ENCODE results near the gene SDK2.
"Not testable (repeated sequence)": the region's sequence is repeated elsewhere in the genome, so short reads cannot be mapped to it uniquely, and the experiment has no call there.

Gene SDK2

GRCh38 chr17:73335591-73336407, 308.4 kb downstream of the SDK2 start:
- no peak for FAIRE-seq

- FAIRE-seq, result no peak
These were observed 309.3 kb downstream of the SDK2 start for GRCh38 chr17:73334771-73335513.

DNA sequence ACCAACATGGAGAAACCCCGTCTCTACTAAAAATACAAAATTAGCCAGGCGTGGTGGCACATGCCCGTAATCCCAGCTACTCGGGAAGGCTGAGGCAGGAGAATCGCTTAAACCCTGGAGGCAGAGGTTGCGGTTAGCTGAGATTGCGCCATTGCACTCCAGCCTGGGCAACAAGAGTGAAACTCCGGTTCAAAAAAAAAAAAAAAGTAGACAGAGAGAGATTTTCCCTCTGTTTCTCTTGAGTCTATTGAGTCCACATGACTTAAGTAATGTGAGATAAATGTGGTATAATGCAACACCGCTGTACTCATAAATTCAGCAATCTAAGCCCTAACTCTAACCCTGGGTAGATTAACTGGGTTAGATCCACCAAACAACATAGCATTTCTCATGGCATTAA, 310.8 kb downstream of the SDK2 start:
- FAIRE-seq, result not testable (repeated sequence)

DNA sequence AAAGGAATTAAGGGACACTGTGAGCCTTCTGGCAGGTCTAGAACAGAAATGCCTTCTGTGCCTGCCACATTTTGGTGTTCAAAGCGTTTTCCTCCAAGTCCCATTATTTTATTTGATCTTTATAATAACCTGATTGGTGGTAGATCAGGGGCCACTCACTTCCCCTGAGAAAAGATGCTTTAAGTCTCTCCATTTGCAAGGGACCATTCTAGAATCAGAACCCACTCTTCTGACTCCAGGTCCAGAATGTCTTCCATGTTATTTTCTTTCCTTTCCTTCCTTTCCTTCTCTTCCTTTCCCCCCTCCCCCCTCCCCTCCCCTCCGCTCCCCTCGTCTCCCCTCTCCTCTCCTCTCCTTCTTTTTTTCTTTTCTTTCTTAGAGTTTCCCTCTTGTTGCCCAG, 313.2 kb downstream of the SDK2 start:
- no peak for FAIRE-seq

GRCh38 chr17:73327676-73328075, 316.6 kb downstream of the SDK2 start:
- FAIRE-seq, result no peak

- FAIRE-seq, result no peak
These were observed 318.8 kb downstream of the SDK2 start for GRCh38 chr17:73325527-73325842.

GRCh38 chr17:73324711-73325526, 319.3 kb downstream of the SDK2 start:
- no peak for FAIRE-seq

DNA sequence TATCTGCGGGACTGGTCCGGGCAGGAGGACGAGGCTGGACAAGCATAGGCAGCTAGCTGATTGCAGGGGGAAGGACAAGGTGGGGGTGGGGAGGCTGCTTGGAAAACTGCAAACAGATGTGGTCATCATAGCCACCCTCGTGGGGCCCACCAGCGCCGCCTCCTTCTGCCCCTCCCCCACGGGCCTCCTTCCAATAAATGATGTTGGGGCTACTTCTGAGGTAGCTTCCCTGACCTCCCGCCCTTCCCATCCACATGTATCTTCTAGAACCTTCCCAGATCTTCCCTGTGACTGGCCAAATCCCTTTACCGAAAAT, 320.1 kb downstream of the SDK2 start:
- FAIRE-seq, result no peak

DNA sequence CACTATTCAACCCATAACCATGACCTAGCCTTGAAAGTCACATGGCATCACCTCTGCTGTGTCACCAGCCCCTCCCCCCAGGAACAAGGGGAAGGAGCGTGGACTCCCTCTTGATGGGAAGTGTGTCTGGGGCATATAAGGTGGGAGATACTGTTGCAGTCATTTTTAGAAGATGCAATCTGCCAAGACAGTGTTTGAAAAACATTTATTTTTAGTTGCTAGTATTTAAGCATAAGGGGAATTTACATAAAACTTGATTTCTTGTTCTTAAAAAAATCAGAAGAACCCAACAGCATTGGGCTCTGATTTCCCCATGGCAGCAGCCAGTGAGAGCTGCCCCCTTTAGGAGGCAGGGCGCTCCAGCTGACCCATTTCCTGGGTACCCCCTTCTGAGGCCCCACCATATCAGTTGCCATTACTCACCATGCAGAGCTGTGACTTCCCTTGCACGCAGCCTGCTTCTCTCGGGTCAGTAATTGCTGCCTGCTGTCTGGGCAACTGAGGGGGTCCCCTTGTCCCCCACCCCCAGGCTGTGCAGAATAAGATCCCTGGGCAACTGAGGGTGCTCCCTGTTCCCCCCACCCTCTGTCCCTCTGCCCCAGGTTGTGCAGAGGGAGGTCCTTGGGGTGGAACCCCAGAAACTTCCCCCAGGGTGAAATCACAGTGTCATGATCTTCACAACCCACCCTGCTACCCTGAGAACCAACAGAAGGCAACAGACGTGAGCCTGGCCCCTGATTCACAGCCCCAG, 320.7 kb downstream of the SDK2 start:
- no peak for FAIRE-seq

- FAIRE-seq, result no peak
These were observed 323.5 kb downstream of the SDK2 start for GRCh38 chr17:73320601-73321264.

- FAIRE-seq, result no peak
These were observed 324.5 kb downstream of the SDK2 start for GRCh38 chr17:73319766-73320165.

GRCh38 chr17:73318836-73319235, 325.4 kb downstream of the SDK2 start:
- no peak for FAIRE-seq

GRCh38 chr17:73318427-73318813, 325.8 kb downstream of the SDK2 start:
- FAIRE-seq, result no peak

DNA sequence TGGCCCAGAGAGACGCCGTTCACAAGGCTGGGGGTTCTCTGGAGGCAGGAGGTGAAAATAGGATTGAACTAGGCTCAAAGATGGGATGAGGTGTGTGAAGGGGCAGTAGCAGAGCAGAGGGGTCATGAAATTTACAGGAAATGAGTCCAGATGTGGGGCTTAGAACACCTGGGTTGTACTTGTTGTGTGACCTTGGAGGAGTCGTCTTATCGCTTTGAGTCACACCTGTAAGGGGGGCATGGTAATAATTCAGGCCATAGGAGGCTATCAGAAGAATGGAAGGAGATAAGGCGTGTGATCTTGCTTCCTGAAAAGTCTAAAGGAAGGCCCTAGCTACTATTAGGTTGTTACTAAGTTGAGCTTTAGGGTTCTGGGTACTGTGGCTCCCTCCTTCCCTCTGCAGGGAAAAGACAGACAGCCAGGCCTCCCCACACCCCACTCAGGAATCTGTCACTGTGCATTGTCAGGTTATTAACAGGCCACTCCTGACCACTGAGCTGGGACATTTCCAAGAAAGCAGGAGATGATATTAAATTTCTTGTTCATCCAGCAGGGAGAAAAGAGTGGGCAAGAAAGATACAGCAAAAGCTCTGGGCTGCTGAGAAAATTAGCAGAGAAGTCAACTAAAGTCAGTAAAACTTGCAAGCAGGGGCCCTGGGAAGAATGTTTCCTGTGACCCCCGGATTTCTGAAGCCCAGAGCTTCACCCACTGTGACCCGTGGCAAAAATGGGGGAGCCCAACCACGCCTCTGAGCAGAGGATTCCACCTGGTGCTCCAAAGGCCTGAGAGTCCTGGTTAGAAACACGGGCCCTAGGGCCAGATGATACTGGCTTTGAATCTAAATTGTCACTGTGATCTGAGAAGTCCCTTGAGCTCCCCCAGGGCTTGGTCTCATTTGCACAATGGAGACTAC, 326.5 kb downstream of the SDK2 start:
- FAIRE-seq, result no peak

- no peak for FAIRE-seq
These were observed 327.2 kb downstream of the SDK2 start for GRCh38 chr17:73316919-73317505.

DNA sequence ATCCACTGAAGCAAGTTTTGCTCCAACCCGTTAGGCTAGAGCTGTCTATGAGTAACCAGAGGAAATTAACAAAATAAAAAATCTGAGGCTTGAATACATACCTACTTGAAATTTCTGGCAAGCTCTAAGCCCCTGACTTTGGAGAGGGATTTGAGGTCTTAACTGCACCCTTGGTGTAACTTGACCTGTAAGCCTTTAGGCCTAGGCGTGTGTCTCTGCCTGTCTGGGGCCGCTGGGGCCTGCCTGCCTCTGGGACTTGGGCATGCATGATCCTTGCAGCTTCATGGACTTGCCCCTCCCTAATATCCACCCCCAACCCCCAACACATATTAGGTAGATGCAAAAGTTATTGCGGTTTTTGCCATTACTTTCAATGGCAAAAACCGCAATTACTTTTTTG, 328.8 kb downstream of the SDK2 start:
- no peak for FAIRE-seq

DNA sequence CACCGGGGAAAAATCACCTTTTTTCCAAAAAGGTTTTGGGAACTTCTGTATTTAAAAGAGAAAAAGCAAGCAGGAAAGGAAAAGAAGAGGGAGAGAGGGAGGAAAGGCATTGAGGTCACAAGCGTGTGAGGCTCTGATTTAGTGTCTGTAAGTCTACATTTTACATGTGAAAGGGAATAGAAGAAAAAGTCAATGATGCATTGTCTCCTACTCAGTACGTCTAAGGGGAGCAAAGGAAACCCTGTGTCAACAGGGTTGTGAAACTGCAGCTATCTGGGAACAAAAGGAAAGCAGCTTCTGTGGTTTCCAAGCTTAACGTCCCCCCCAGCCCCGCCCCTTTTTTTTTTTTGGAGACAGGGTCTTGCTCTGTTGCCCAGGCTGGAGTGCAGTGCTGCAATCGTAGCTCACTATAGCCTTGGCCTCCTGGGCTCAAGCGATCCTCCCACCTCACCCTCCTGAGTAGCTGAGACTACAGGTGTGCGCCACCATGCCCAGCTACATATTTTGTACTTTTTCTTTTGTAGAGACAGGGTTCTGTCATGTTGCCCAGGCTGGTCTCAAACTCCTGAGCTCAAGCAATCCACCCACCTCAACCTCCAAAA, 330.6 kb downstream of the SDK2 start:
- no peak for FAIRE-seq

- FAIRE-seq, result not testable (repeated sequence)
These were observed 331.4 kb downstream of the SDK2 start for GRCh38 chr17:73312887-73313286.

- FAIRE-seq, result no peak
These were observed 332.2 kb downstream of the SDK2 start, which contains the start of gene CDC42EP4 for GRCh38 chr17:73311781-73312641. Gene CDC42EP4, minus strand, starts transcription at chr17:73312001. Its CDS starts 25,501 bp downstream, at chr17:73286500.
